HUES64 (cell line): Measurements from ENCODE around the gene TSC2.
A peak's percentile ranks its signal among the peaks of the same experiment; 100 is the strongest.

Experiments
- H3K27ac ChIP-seq: 2 replicates; pipeline ENCODE4 v1.7.0; 2013; ENCODE audit warnings: low read depth, low read length, inconsistent platforms
- H3K27me3 ChIP-seq: 2 replicates; pipeline ENCODE4 v1.6.1; 2013; ENCODE audit warnings: mild to moderate bottlenecking, low read length; ENCODE audit not compliant: insufficient read depth
- H3K36me3 ChIP-seq: 2 replicates; pipeline ENCODE4 v1.6.1; 2013; ENCODE audit warnings: mild to moderate bottlenecking, low read length; ENCODE audit not compliant: insufficient read depth
- H3K4me1 ChIP-seq: 2 replicates; pipeline ENCODE4 v1.6.1; 2013; ENCODE audit warnings: mild to moderate bottlenecking, low read length, moderate library complexity; ENCODE audit not compliant: insufficient read depth
- H3K4me3 ChIP-seq: 2 replicates; pipeline ENCODE4 v1.5.1; 2013; ENCODE audit warnings: mild to moderate bottlenecking, low read length, moderate library complexity
- H3K9ac ChIP-seq: 2 replicates; pipeline ENCODE4 v1.6.1; 2013; ENCODE audit warnings: mild to moderate bottlenecking, low read depth, low read length
- H3K9me3 ChIP-seq: 2 replicates; pipeline ENCODE4 v1.6.1; 2013; ENCODE audit warnings: low read depth, low read length; ENCODE audit not compliant: insufficient read depth
- WGBS: fragments of 150-250, 120-280 bp; methylation state at CpG from one replicate; pipeline ENCODE4 v1.1.7; 2013; ENCODE audit warnings: missing lambda C conversion rate; 5-methylcytosine and 5-hydroxymethylcytosine counted together

TSC2 gene

GRCh38 chr16:2025251-2025650 is 22.5 kb upstream of the TSC2 start:
- Histone ChIP-seq H3K4me1 (no peaks in the 10 kb centered on the region), H3K27me3 (peaks cover 62% of the 10 kb centered on the region), H3K9me3 (no peaks in the 10 kb centered on the region), H3K36me3 (no peaks in the 10 kb centered on the region), H3K27ac (no peak overlapping the region), H3K9ac (no peak overlapping the region), H3K4me3 (no peak overlapping the region)
- WGBS = 94% methylated on average over 14 of the region's 14 CpGs

GRCh38 chr16:2025878-2026460 is 21.8 kb upstream of the TSC2 start:
- 88% methylated on average over 16 of the region's 16 CpGs for WGBS
- no peaks in the 10 kb centered on the region for H3K36me3 ChIP-seq
- peaks cover 55% of the 10 kb centered on the region for H3K27me3 ChIP-seq
- H3K4me3 ChIP-seq = no peak overlapping the region
- no peaks in the 10 kb centered on the region for H3K4me1 ChIP-seq
- H3K27ac ChIP-seq = no peak overlapping the region
- H3K9me3 ChIP-seq = no peaks in the 10 kb centered on the region
- H3K9ac ChIP-seq = no peak overlapping the region

GRCh38 chr16:2026461-2027023 is 21.2 kb upstream of the TSC2 start, which contains the start of gene NHERF2:
Gene NHERF2 (plus strand): TSS chr16:2026902. CDS start chr16:2027006, 104 bp downstream.
- Histone ChIP-seq H3K27ac (no peak within 1 kb of the TSS), H3K9ac (peak within 1 kb of the TSS; percentile 60), H3K36me3 (no peaks in the 10 kb centered on the region), H3K9me3 (no peaks in the 10 kb centered on the region), H3K4me1 (no peaks in the 10 kb centered on the region), H3K4me3 (peak within 1 kb of the TSS; percentile 44), H3K27me3 (peaks cover 49% of the 10 kb centered on the region)
- 12% methylated on average over 59 of the region's 59 CpGs for WGBS

- Histone ChIP-seq H3K36me3 (no peaks in the 10 kb centered on the region), H3K4me1 (no peaks in the 10 kb centered on the region), H3K27ac (no peak overlapping the region), H3K9ac (peak overlapping the region; percentile 60), H3K4me3 (peak overlapping the region; percentile 44), H3K9me3 (no peaks in the 10 kb centered on the region), H3K27me3 (peaks cover 44% of the 10 kb centered on the region)
- 12% methylated on average over 76 of the region's 76 CpGs for WGBS
Observed at GRCh38 chr16:2027024-2028010, 20.5 kb upstream of the TSC2 start.

GRCh38 chr16:2028146-2028545 is 19.6 kb upstream of the TSC2 start:
- Histone ChIP-seq H3K27ac (no peak overlapping the region), H3K9ac (no peak overlapping the region), H3K9me3 (no peaks in the 10 kb centered on the region), H3K4me1 (no peaks in the 10 kb centered on the region), H3K36me3 (no peaks in the 10 kb centered on the region), H3K27me3 (peaks cover 40% of the 10 kb centered on the region), H3K4me3 (no peak overlapping the region)
- WGBS = 93% methylated on average over 3 of the region's 3 CpGs

GRCh38 chr16:2028620-2029220 is 19.1 kb upstream of the TSC2 start:
- no peak overlapping the region for H3K4me3 ChIP-seq
- 96% methylated on average over 18 of the region's 18 CpGs for WGBS
- H3K36me3 ChIP-seq = no peaks in the 10 kb centered on the region
- peaks cover 39% of the 10 kb centered on the region for H3K27me3 ChIP-seq
- H3K4me1 ChIP-seq = peaks cover 4% of the 10 kb centered on the region; the same call in 1 of the 2 replicates
- no peak overlapping the region for H3K9ac ChIP-seq
- H3K27ac ChIP-seq = no peak overlapping the region
- no peaks in the 10 kb centered on the region for H3K9me3 ChIP-seq

GRCh38 chr16:2029350-2029749 is 18.4 kb upstream of the TSC2 start:
- Histone ChIP-seq H3K27ac (no peak overlapping the region), H3K4me3 (no peak overlapping the region), H3K9ac (no peak overlapping the region), H3K36me3 (no peaks in the 10 kb centered on the region), H3K9me3 (no peaks in the 10 kb centered on the region), H3K27me3 (peaks cover 33% of the 10 kb centered on the region), H3K4me1 (peaks cover 6% of the 10 kb centered on the region; the same call in 1 of the 2 replicates)
- WGBS = 91% methylated on average over 22 of the region's 22 CpGs

- Histone ChIP-seq H3K9me3 (no peaks in the 10 kb centered on the region), H3K36me3 (no peaks in the 10 kb centered on the region), H3K4me1 (peaks cover 6% of the 10 kb centered on the region; the same call in 1 of the 2 replicates), H3K4me3 (no peak overlapping the region), H3K9ac (no peak overlapping the region), H3K27me3 (peaks cover 30% of the 10 kb centered on the region), H3K27ac (no peak overlapping the region)
- 93% methylated on average over 11 of the region's 11 CpGs for WGBS
Observed at GRCh38 chr16:2030036-2030435, 17.7 kb upstream of the TSC2 start.

GRCh38 chr16:2031081-2031577 is 16.7 kb upstream of the TSC2 start:
- H3K9ac ChIP-seq = no peak overlapping the region
- no peak overlapping the region for H3K27ac ChIP-seq
- H3K27me3 ChIP-seq = peaks cover 20% of the 10 kb centered on the region
- WGBS = 88% methylated on average over 11 of the region's 11 CpGs
- no peaks in the 10 kb centered on the region for H3K9me3 ChIP-seq
- H3K4me1 ChIP-seq = peaks cover 6% of the 10 kb centered on the region; the same call in 1 of the 2 replicates
- H3K36me3 ChIP-seq = no peaks in the 10 kb centered on the region
- H3K4me3 ChIP-seq = no peak overlapping the region

- peaks cover 6% of the 10 kb centered on the region; the same call in 1 of the 2 replicates for H3K4me1 ChIP-seq
- H3K9ac ChIP-seq = no peak overlapping the region
- H3K9me3 ChIP-seq = no peaks in the 10 kb centered on the region
- no peak overlapping the region for H3K27ac ChIP-seq
- peaks cover 10% of the 10 kb centered on the region for H3K27me3 ChIP-seq
- H3K36me3 ChIP-seq = no peaks in the 10 kb centered on the region
- WGBS = 90% methylated on average over 15 of the region's 15 CpGs
- H3K4me3 ChIP-seq = no peak overlapping the region
Observed at GRCh38 chr16:2032285-2033056, 15.3 kb upstream of the TSC2 start.
